ENCODE measurements around the gene IRX2. TPM values are rescaled to one million over a fixed set of nuclear protein-coding genes. Genes with fewer than 3 reads are reported as not detected.

Gene IRX2
- total RNA-seq, 2 experiments from 2014 or later = not detected

DNA sequence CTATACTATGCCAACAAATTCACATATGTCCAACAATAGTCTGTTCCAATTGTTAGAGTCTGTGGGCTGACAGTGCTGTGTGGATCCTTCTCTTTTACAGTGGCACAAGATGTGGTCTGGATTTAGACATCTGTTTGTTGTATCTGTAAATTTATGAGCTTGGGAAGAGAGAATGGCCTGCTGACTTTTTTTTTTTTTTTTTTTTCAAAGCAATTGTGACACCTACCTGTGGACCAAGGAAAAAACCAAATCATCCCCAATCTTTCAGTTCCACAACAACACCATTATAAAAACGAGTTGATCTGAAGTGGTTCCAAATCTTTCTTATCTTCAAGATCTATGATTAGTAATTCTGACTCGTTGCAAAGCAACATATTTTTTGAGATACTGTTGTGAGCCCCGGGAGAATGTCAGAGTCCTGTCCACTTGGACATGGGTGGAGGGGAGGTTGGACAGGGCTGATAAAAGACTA lies 4.9 kb downstream of the IRX2 start:
- Mint-ChIP-seq H3K4me1 (ENCODE audit: low read depth) (no peaks in the 10 kb centered on the region), H3K36me3 (peaks cover 7% of the 10 kb centered on the region), H3K4me3 (no peak overlapping the region), H3K27ac (no peak overlapping the region), H3K27me3 (peaks cover 56% of the 10 kb centered on the region), H3K9me3 (peaks cover 4% of the 10 kb centered on the region)
- POLR2A ChIA-PET = no interaction called here
- intact Hi-C loops (cut with micrococcal nuclease) = no loop called here
- DNase-seq = no peak
- CTCF ChIA-PET = no interaction called here

- Mint-ChIP-seq H3K27ac (no peak overlapping the region), H3K27me3 (peaks cover 55% of the 10 kb centered on the region), H3K4me3 (no peak overlapping the region), H3K36me3 (peaks cover 3% of the 10 kb centered on the region), H3K4me1 (ENCODE audit: low read depth) (no peaks in the 10 kb centered on the region), H3K9me3 (no peaks in the 10 kb centered on the region)
- ChIA-PET CTCF (no interaction called here), POLR2A (no interaction called here)
- intact Hi-C loops (cut with micrococcal nuclease) = no loop called here
- DNase-seq = no peak
These were observed 7.0 kb downstream of the IRX2 start for GRCh38 chr5:2744485-2744884.

DNA sequence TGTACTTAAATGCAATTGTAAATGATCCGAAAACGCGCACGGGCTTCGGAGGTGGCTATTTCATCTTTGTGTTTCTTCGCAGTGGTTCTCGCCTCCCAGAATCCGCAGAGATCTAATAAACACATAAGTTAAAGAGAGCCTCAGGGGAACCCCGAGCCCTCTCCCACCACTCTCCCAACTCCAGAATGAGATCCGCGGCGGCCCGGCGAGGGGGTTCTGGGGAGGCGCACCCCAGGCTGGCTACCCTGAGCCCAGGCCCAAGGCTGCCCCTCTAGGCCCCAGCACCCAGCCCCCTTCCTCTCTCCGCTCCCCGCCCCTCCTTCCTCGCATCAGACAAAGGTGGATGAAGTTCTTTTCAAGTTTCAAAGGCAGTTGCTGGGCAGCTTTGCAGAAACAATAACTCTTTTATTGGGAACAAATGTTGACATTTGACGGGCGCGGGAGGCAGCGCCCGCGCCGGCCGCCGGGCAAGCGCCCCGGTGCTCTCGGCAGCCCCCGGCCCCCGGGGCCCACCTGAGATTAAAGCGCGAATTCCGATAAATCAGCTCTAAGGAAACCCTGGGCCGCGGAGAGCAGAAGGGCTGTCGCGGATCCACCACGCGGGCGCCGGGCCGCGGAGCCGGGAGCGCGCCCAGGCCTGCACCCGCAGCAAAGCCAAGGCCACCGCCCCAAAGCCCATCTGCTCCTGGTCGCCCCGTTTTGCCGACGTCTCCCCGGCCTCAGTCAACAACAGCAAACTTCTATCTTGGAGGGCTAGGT lies 8.4 kb downstream of the IRX2 start:
- intact Hi-C loops (cut with micrococcal nuclease) = no loop called here
- DNase-seq = no peak
- no peaks in the 10 kb centered on the region for H3K36me3 Mint-ChIP-seq
- ChIA-PET POLR2A (no interaction called here), CTCF (no interaction called here)
- no peak overlapping the region for H3K27ac Mint-ChIP-seq
- H3K4me3 Mint-ChIP-seq = no peak overlapping the region
- H3K27me3 Mint-ChIP-seq = peaks cover 58% of the 10 kb centered on the region
- no peaks in the 10 kb centered on the region for H3K9me3 Mint-ChIP-seq
- H3K4me1 Mint-ChIP-seq (ENCODE audit: low read depth) = no peaks in the 10 kb centered on the region

GRCh38 chr5:2741956-2742355 lies 9.5 kb downstream of the IRX2 start:
- no peaks in the 10 kb centered on the region for H3K4me1 Mint-ChIP-seq (ENCODE audit: low read depth)
- no peak for DNase-seq
- CTCF ChIA-PET = no interaction called here
- intact Hi-C loops (cut with micrococcal nuclease) = no loop called here
- H3K4me3 Mint-ChIP-seq = no peak overlapping the region
- POLR2A ChIA-PET = no interaction called here
- H3K9me3 Mint-ChIP-seq = no peaks in the 10 kb centered on the region
- H3K27ac Mint-ChIP-seq = no peak overlapping the region
- no peaks in the 10 kb centered on the region for H3K36me3 Mint-ChIP-seq
- peaks cover 61% of the 10 kb centered on the region for H3K27me3 Mint-ChIP-seq

DNA sequence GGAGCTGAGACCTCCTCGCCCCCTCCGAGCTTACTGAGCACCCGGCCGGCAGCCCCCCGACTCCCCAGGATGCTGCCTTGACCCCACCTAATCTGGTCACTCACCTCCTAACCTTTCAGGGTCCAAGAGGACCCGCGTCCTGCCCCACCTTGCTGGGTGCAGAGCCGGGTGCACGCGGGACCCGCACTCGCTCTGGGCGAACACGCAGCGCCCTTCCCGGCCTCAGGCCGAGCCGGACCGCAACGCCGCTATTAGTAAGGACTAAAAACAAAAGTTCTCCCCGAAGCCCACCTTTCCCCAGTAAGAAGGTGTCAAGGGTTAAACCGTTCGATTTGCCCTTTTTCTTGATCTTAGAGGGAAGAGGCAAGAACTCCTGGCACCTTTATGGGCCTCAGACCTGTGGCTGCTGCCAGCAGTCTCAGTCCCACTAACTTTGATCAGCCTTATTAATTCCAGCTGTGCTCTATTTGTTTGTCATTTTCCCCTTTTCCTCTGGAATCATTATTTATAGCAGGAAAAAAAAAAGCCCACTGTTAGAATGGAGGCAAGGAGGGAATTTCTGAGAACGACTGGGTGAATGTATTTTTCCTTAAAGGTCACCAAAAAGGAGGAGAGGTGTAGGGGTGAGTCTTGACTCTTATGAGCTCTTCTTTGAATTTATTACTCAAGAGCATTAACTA lies 10.5 kb downstream of the IRX2 start:
- DNase-seq = no peak
- ChIA-PET CTCF (no interaction called here), POLR2A (no interaction called here)
- no peaks in the 10 kb centered on the region for H3K9me3 Mint-ChIP-seq
- H3K4me3 Mint-ChIP-seq = no peak overlapping the region
- H3K27me3 Mint-ChIP-seq = peaks cover 58% of the 10 kb centered on the region
- no peak overlapping the region for H3K27ac Mint-ChIP-seq
- intact Hi-C loops (cut with micrococcal nuclease) = no loop called here
- H3K4me1 Mint-ChIP-seq (ENCODE audit: low read depth) = no peaks in the 10 kb centered on the region
- no peaks in the 10 kb centered on the region for H3K36me3 Mint-ChIP-seq

DNA sequence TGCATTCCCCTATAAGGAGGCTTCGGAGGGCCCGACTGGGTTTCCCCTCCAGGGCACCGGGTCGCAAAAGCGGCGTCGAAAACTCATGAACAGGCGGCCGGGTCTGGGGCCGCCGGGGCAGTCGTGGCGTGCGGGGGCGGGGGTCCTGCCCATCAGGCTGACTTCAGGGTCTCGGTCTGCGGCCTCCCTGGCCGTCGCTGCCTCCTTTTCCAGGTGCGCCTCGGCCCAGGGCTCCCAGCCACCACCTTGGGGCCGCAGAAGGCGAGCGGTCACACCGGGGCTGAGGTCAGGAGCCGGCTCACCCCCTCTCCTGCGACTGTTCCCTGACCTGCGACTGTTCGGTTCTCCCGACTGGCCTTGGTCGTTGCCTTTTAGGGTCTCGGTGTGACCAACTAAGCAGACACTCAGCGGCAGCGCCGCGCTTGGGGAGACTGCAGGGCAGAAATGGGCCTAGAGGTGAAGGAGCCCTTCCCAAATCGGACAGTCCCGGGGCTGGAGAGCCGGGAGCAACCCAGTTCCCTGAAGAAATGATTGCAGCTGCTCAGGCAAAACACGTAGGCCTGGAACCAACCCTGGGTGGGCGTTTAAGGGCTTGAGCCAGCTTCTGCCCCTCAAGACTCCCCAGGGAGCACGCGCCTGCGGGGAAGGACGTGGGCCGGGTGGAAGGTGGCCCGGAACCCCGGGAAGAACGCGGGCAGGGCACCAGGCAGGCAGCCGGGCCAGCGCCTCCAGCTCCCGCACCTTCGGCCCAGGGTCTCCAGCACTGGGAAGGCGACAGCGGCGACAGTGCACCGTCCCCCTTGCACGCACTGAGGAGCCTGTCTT lies 11.2 kb downstream of the IRX2 start:
- POLR2A ChIA-PET = no interaction called here
- no peak overlapping the region for H3K27ac Mint-ChIP-seq
- no peaks in the 10 kb centered on the region for H3K4me1 Mint-ChIP-seq (ENCODE audit: low read depth)
- no peaks in the 10 kb centered on the region for H3K9me3 Mint-ChIP-seq
- H3K27me3 Mint-ChIP-seq = peaks cover 54% of the 10 kb centered on the region
- H3K4me3 Mint-ChIP-seq = no peak overlapping the region
- CTCF ChIA-PET = no interaction called here
- no peak for DNase-seq
- no peaks in the 10 kb centered on the region for H3K36me3 Mint-ChIP-seq
- intact Hi-C loops (cut with micrococcal nuclease) = no loop called here

GRCh38 chr5:2739360-2740050 lies 12.0 kb downstream of the IRX2 start:
- DNase-seq = no peak
- POLR2A ChIA-PET = no interaction called here
- Mint-ChIP-seq H3K27me3 (peaks cover 51% of the 10 kb centered on the region), H3K36me3 (no peaks in the 10 kb centered on the region), H3K9me3 (no peaks in the 10 kb centered on the region), H3K4me3 (no peak overlapping the region), H3K27ac (no peak overlapping the region), H3K4me1 (ENCODE audit: low read depth) (no peaks in the 10 kb centered on the region)
- intact Hi-C loops (cut with micrococcal nuclease) = no loop called here
- CTCF ChIA-PET = no interaction called here

- no peaks in the 10 kb centered on the region for H3K9me3 Mint-ChIP-seq
- ChIA-PET POLR2A (no interaction called here), CTCF (no interaction called here)
- DNase-seq = no peak
- H3K4me3 Mint-ChIP-seq = no peak overlapping the region
- peaks cover 44% of the 10 kb centered on the region for H3K27me3 Mint-ChIP-seq
- intact Hi-C loops (cut with micrococcal nuclease) = no loop called here
- H3K36me3 Mint-ChIP-seq = no peaks in the 10 kb centered on the region
- H3K27ac Mint-ChIP-seq = no peak overlapping the region
- H3K4me1 Mint-ChIP-seq (ENCODE audit: low read depth) = no peaks in the 10 kb centered on the region
These were observed 12.6 kb downstream of the IRX2 start for GRCh38 chr5:2738700-2739359.

DNA sequence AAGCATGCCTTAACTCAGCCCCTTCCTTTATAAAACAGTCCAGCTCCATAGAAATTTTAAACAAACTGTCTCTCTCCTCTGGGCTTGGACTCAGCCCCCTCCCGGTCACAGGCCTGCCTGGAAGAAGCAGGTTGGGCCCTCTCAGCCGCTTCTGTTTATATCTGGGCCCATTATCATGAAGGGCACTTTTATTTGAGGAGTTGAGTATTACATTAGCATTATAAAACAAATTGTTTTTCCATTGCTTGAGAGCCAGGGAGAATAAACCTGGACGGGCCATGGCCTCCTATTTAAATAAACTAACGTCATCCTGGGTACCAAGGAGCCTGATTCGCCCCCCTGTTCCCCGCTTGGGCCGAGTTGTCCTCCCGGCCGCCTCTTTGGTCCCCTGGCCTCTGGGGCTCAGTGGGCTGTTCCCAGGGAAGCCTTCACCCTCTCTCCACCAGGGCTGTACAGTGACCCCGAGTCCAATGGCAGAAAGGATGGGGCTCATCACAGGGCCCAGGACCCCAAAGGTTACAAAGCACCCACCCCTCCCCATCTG lies 13.2 kb downstream of the IRX2 start:
- H3K9me3 Mint-ChIP-seq = no peaks in the 10 kb centered on the region
- H3K27me3 Mint-ChIP-seq = peaks cover 40% of the 10 kb centered on the region
- H3K27ac Mint-ChIP-seq = no peak overlapping the region
- ChIA-PET POLR2A (no interaction called here), CTCF (no interaction called here)
- intact Hi-C loops (cut with micrococcal nuclease) = no loop called here
- H3K4me3 Mint-ChIP-seq = no peak overlapping the region
- H3K4me1 Mint-ChIP-seq (ENCODE audit: low read depth) = no peaks in the 10 kb centered on the region
- DNase-seq = no peak
- no peaks in the 10 kb centered on the region for H3K36me3 Mint-ChIP-seq

DNA sequence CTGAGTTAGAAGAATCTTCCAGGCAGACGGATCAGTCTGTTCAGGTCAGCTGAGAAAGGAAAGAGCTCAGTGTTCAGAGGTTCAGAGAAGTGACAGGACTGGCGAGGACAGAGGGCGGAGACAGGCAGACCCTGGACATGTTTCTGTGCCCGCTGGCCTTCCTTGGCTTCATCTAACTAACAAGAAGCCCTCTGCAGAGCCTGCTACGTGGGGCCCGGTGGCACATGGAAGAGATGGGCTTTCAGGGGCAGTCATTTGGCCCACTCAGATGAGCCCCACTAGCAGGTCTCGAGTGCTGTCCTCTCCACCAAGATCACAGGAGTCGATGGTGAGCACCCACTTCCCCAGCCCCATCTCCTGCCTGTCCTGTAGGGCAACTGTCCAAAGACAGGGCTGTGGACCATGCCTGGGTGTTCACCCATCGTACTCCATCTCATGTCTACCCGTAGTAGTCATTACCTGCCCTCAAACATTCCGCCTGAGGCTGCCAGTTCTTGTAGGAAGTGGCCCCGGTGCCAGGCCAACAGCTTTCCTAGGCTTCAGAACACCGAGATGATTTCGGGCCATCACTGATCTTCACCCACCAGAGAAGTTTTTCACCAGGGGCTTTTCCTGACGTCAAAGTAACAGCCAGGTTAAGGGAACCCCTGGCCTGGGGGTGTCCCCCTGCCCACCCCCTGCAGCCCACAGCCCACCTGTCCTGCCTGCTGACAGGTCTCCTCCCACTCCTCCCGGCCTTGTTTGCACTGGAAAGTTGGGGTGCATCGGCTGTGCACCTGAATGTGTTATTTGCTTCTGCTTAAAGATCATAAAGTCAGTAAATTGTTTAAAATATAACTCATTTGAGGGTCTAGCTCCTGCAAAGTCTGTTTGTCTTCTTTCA lies 14.0 kb downstream of the IRX2 start:
- POLR2A ChIA-PET = no interaction called here
- Mint-ChIP-seq H3K9me3 (no peaks in the 10 kb centered on the region), H3K27me3 (peaks cover 36% of the 10 kb centered on the region), H3K36me3 (no peaks in the 10 kb centered on the region), H3K4me3 (no peak overlapping the region), H3K27ac (no peak overlapping the region), H3K4me1 (ENCODE audit: low read depth) (no peaks in the 10 kb centered on the region)
- CTCF ChIA-PET = no interaction called here
- intact Hi-C loops (cut with micrococcal nuclease) = no loop called here
- no peak for DNase-seq

GRCh38 chr5:2736872-2737271 lies 14.6 kb downstream of the IRX2 start:
- intact Hi-C loops (cut with micrococcal nuclease) = no loop called here
- POLR2A ChIA-PET = no interaction called here

More at GRCh38 chr5:2736872-2737271, 14.6 kb downstream of the IRX2 start:
- DNase-seq = no peak
- H3K27me3 Mint-ChIP-seq = peaks cover 32% of the 10 kb centered on the region
- no peak overlapping the region for H3K27ac Mint-ChIP-seq
- no peaks in the 10 kb centered on the region for H3K4me1 Mint-ChIP-seq (ENCODE audit: low read depth)
- H3K4me3 Mint-ChIP-seq = no peak overlapping the region
- no peaks in the 10 kb centered on the region for H3K36me3 Mint-ChIP-seq
- CTCF ChIA-PET = no interaction called here
- H3K9me3 Mint-ChIP-seq = no peaks in the 10 kb centered on the region

All from activated CD4-positive, alpha-beta memory T cell treated with anti-CD3 and anti-CD28 coated beads for 36 hours (primary cell).